ENCODE data around the gene RSRC1.

RSRC1 gene

GRCh38 chr3:158233791-158234190, 123.9 kb downstream of the RSRC1 start:
- Histone ChIP-seq H3K4me3 (ENCODE audit: low read length) (no peak overlapping the region), H3K9me3 (ENCODE audit: control insufficient read depth, insufficient read depth, low read length) (no peaks in the 10 kb centered on the region; the same call in 1 of the 2 replicates), H3K4me2 (ENCODE audit: low read length) (no peak overlapping the region), H3K4me1 (ENCODE audit: control insufficient read depth, low read length) (no peaks in the 10 kb centered on the region), H3K36me3 (ENCODE audit: control insufficient read depth, low read length) (peaks cover 11% of the 10 kb centered on the region), H3F3A (ENCODE audit: control insufficient read depth, insufficient read depth) (no peaks in the 10 kb centered on the region), H3K27ac (ENCODE audit: low read depth, low read length) (no peak overlapping the region), H4K20me1 (ENCODE audit: control insufficient read depth, insufficient read depth, low read depth, low read length) (no peaks in the 10 kb centered on the region), H3K79me2 (ENCODE audit: control insufficient read depth, low read length) (no peaks in the 10 kb centered on the region), H3K27me3 (ENCODE audit: control insufficient read depth, low read length) (no peaks in the 10 kb centered on the region), H3K9me2 (replicated peaks; ENCODE audit: control insufficient read depth, low read length) (no peaks in the 10 kb centered on the region)
- TF ChIP-seq CTCF (IDR thresholded peaks at IDR 0.05; ENCODE audit: low read depth, low read length, poor library complexity, severe bottlenecking) (no peak), EZH2phosphoT487 (IDR thresholded peaks at IDR 0.05; ENCODE audit: borderline replicate concordance, low read length) (no peak)

- H3K79me2 ChIP-seq (ENCODE audit: control insufficient read depth, low read length): no peaks in the 10 kb centered on the region; the same call in 1 of the 2 replicates
- TF ChIP-seq EZH2phosphoT487 (IDR thresholded peaks at IDR 0.05; ENCODE audit: borderline replicate concordance, low read length) (no peak), CTCF (IDR thresholded peaks at IDR 0.05; ENCODE audit: low read depth, low read length, poor library complexity, severe bottlenecking) (no peak)
- peaks cover 17% of the 10 kb centered on the region for H3K4me1 ChIP-seq (ENCODE audit: control insufficient read depth, low read length)
Measured at GRCh38 chr3:158244274-158244673, 134.4 kb downstream of the RSRC1 start.

GRCh38 chr3:158247288-158247687, 137.4 kb downstream of the RSRC1 start:
- H3F3A ChIP-seq (ENCODE audit: control insufficient read depth, insufficient read depth): no peaks in the 10 kb centered on the region
- no peak overlapping the region for H3K4me2 ChIP-seq (ENCODE audit: low read length)
- H3K4me1 ChIP-seq (ENCODE audit: control insufficient read depth, low read length): peaks cover 18% of the 10 kb centered on the region
- no peak for TF ChIP-seq EZH2phosphoT487 (IDR thresholded peaks at IDR 0.05; ENCODE audit: borderline replicate concordance, low read length)
- no peak for TF ChIP-seq CTCF (IDR thresholded peaks at IDR 0.05; ENCODE audit: low read depth, low read length, poor library complexity, severe bottlenecking)
- H4K20me1 ChIP-seq (ENCODE audit: control insufficient read depth, insufficient read depth, low read depth, low read length): no peaks in the 10 kb centered on the region
- no peaks in the 10 kb centered on the region for H3K27me3 ChIP-seq (ENCODE audit: control insufficient read depth, low read length)
- H3K27ac ChIP-seq (ENCODE audit: low read depth, low read length): no peak overlapping the region
- no peaks in the 10 kb centered on the region for H3K9me3 ChIP-seq (ENCODE audit: control insufficient read depth, insufficient read depth, low read length)
- no peak overlapping the region for H3K4me3 ChIP-seq (ENCODE audit: low read length)
- peaks cover 11% of the 10 kb centered on the region for H3K79me2 ChIP-seq (ENCODE audit: control insufficient read depth, low read length)
- H3K36me3 ChIP-seq (ENCODE audit: control insufficient read depth, low read length): peaks cover 6% of the 10 kb centered on the region; the same call in 1 of the 2 replicates
- H3K9me2 ChIP-seq (replicated peaks; ENCODE audit: control insufficient read depth, low read length): no peaks in the 10 kb centered on the region

More at GRCh38 chr3:158244274-158244673, 134.4 kb downstream of the RSRC1 start:
- H3K4me3 ChIP-seq (ENCODE audit: low read length): no peak overlapping the region
- no peaks in the 10 kb centered on the region for H3F3A ChIP-seq (ENCODE audit: control insufficient read depth, insufficient read depth)
- H3K27ac ChIP-seq (ENCODE audit: low read depth, low read length): no peak overlapping the region
- no peaks in the 10 kb centered on the region for H3K9me2 ChIP-seq (replicated peaks; ENCODE audit: control insufficient read depth, low read length)
- H3K9me3 ChIP-seq (ENCODE audit: control insufficient read depth, insufficient read depth, low read length): no peaks in the 10 kb centered on the region
- no peaks in the 10 kb centered on the region for H3K27me3 ChIP-seq (ENCODE audit: control insufficient read depth, low read length)
- H3K36me3 ChIP-seq (ENCODE audit: control insufficient read depth, low read length): peaks cover 6% of the 10 kb centered on the region; the same call in 1 of the 2 replicates
- no peak overlapping the region for H3K4me2 ChIP-seq (ENCODE audit: low read length)
- H4K20me1 ChIP-seq (ENCODE audit: control insufficient read depth, insufficient read depth, low read depth, low read length): no peaks in the 10 kb centered on the region

Data from DOHH2 (cell line).